Loucy (cell line): Measurements from ENCODE around the gene WHRN.

ENCODE experiments used
- H2AFZ ChIP-seq: fragments of 200-600 bp; sonication (generic); 2 replicates; pipeline ENCODE4 v1.6.0; 2016; ENCODE audit warnings: antibody characterized with exemption, mild to moderate bottlenecking, low read length, moderate library complexity
- H3F3A ChIP-seq: fragments of 200-600 bp; 2 replicates; pipeline ENCODE4 v1.6.0; 2016; ENCODE audit warnings: antibody characterized with exemption, low read depth, mild to moderate bottlenecking
- H3K27me3 ChIP-seq: fragments of 200-600 bp; sonication (generic); 2 replicates; pipeline ENCODE4 v1.6.1; 2014; ENCODE audit warnings: low read length, mild to moderate bottlenecking; ENCODE audit not compliant: insufficient read depth, poor library complexity, severe bottlenecking
- H3K36me3 ChIP-seq: fragments of 200-600 bp; sonication (generic); 2 replicates; pipeline ENCODE4 v1.6.1; 2016; ENCODE audit warnings: low read length; ENCODE audit not compliant: insufficient read depth
- H3K4me1 ChIP-seq: fragments of 200-600 bp; sonication (generic); 2 replicates; pipeline ENCODE4 v1.5.1; 2014; ENCODE audit warnings: low read length, mild to moderate bottlenecking; ENCODE audit not compliant: insufficient read depth, poor library complexity, severe bottlenecking
- H3K4me2 ChIP-seq: fragments of 200-600 bp; sonication (generic); 2 replicates; pipeline ENCODE4 v1.6.0; 2014; ENCODE audit warnings: antibody characterized with exemption, low read length, low read depth, mild to moderate bottlenecking; ENCODE audit not compliant: poor library complexity, severe bottlenecking
- H3K4me3 ChIP-seq: fragments of 200-600 bp; sonication (generic); 2 replicates; pipeline ENCODE4 v1.5.1; 2014; ENCODE audit warnings: low read length, mild to moderate bottlenecking, mixed read lengths; ENCODE audit not compliant: poor library complexity, severe bottlenecking
- H3K79me2 ChIP-seq: fragments of 200-600 bp; sonication (generic); 2 replicates; pipeline ENCODE4 v1.6.1; 2014; ENCODE audit warnings: low read length; ENCODE audit not compliant: insufficient read depth
- H3K9ac ChIP-seq: fragments of 200-600 bp; sonication (generic); 2 replicates; pipeline ENCODE4 v1.6.0; 2014; ENCODE audit warnings: mild to moderate bottlenecking, low read depth, low read length, moderate library complexity; ENCODE audit not compliant: poor library complexity, severe bottlenecking
- H3K9me2 ChIP-seq: fragments of 200-600 bp; sonication (generic); replicated peaks from 2 replicates; pipeline ENCODE4 v1.6.1; 2016; ENCODE audit warnings: low read depth, low read length, mixed read lengths
- H3K9me3 ChIP-seq: fragments of 200-600 bp; sonication (generic); 2 replicates; pipeline ENCODE4 v1.6.1; 2014; ENCODE audit warnings: mild to moderate bottlenecking, antibody characterized with exemption, low read length, low read depth; ENCODE audit not compliant: insufficient read depth
- H4K20me1 ChIP-seq: fragments of 200-600 bp; sonication (generic); 2 replicates; pipeline ENCODE4 v1.6.0; 2014; ENCODE audit warnings: antibody characterized with exemption, low read length, mild to moderate bottlenecking; ENCODE audit not compliant: insufficient read depth, poor library complexity, severe bottlenecking
- CTCF ChIP-seq: fragments of 200-600 bp; sonication (generic); conservative IDR thresholded peaks from 2 replicates; pipeline ENCODE4 v1.5.1; 2014; ENCODE audit warnings: mild to moderate bottlenecking, antibody characterized with exemption, low read length
- EZH2phosphoT487 ChIP-seq: fragments of 200-600 bp; IDR thresholded peaks from 2 replicates; pipeline ENCODE4 v1.6.1; 2018; ENCODE audit warnings: antibody characterized with exemption, mild to moderate bottlenecking, moderate library complexity, borderline replicate concordance

Gene WHRN

GRCh38 chr9:114383521-114384231 lies 121.6 kb downstream of the WHRN start:
- H3K27me3 ChIP-seq: no peaks in the 10 kb centered on the region
- peak overlapping the region; percentile 97 for H3K4me2 ChIP-seq
- no peak overlapping the region for H2AFZ ChIP-seq
- TF ChIP-seq CTCF (no peak), EZH2phosphoT487 (no peak)
- peaks cover 20% of the 10 kb centered on the region for H3K36me3 ChIP-seq
- peaks cover 93% of the 10 kb centered on the region for H3K79me2 ChIP-seq
- peaks cover 41% of the 10 kb centered on the region for H4K20me1 ChIP-seq
- H3K9ac ChIP-seq: peak overlapping the region; percentile 78
- peaks cover 11% of the 10 kb centered on the region; the same call in 1 of the 2 replicates for H3F3A ChIP-seq
- H3K4me3 ChIP-seq: peak overlapping the region; percentile 90
- H3K4me1 ChIP-seq: peaks cover 61% of the 10 kb centered on the region
- no peaks in the 10 kb centered on the region for H3K9me3 ChIP-seq
- H3K9me2 ChIP-seq: no peaks in the 10 kb centered on the region

GRCh38 chr9:114382699-114383520 lies 122.4 kb downstream of the WHRN start:
- Histone ChIP-seq H3K4me3 (peak overlapping the region; percentile 90), H3K4me1 (peaks cover 60% of the 10 kb centered on the region), H3K36me3 (peaks cover 27% of the 10 kb centered on the region), H2AFZ (no peak overlapping the region), H3K9me2 (no peaks in the 10 kb centered on the region), H3K79me2 (peaks cover 95% of the 10 kb centered on the region), H3K27me3 (no peaks in the 10 kb centered on the region), H3K9me3 (no peaks in the 10 kb centered on the region), H3F3A (peaks cover 11% of the 10 kb centered on the region; the same call in 1 of the 2 replicates), H3K9ac (peak overlapping the region; percentile 78), H3K4me2 (peak overlapping the region; percentile 97), H4K20me1 (peaks cover 46% of the 10 kb centered on the region)
- TF ChIP-seq EZH2phosphoT487 (no peak), CTCF (peak; percentile 41)

- H3K9me2 ChIP-seq: no peaks in the 10 kb centered on the region
- no peaks in the 10 kb centered on the region for H3K27me3 ChIP-seq
- peaks cover 96% of the 10 kb centered on the region for H3K79me2 ChIP-seq
- no peak overlapping the region for H2AFZ ChIP-seq
- 0 out of 2 replicates have a peak, but pooled peaks cover 2% of the 10 kb centered on the region for H3F3A ChIP-seq
- H3K4me3 ChIP-seq: peak overlapping the region; percentile 23
- H3K9ac ChIP-seq: no peak overlapping the region
- peak overlapping the region; percentile 48 for H3K4me2 ChIP-seq
- no peaks in the 10 kb centered on the region for H3K9me3 ChIP-seq
- H3K36me3 ChIP-seq: peaks cover 55% of the 10 kb centered on the region
- H4K20me1 ChIP-seq: peaks cover 31% of the 10 kb centered on the region
- TF ChIP-seq CTCF (peak; percentile 32; the same call in 1 of the 2 replicates), EZH2phosphoT487 (no peak)
- peaks cover 61% of the 10 kb centered on the region for H3K4me1 ChIP-seq
Observed at GRCh38 chr9:114378883-114379282, 126.4 kb downstream of the WHRN start.
